ENCODE results near the gene SCPEP1.

SCPEP1 gene

GRCh38 chr17:57002904-57003303 is 25.0 kb downstream of the SCPEP1 start:
- no peak for DNase-seq (ENCODE audit: low spot score)

GRCh38 chr17:57004944-57005579 is 27.1 kb downstream of the SCPEP1 start:
- no peak for DNase-seq (ENCODE audit: low spot score)

DNA sequence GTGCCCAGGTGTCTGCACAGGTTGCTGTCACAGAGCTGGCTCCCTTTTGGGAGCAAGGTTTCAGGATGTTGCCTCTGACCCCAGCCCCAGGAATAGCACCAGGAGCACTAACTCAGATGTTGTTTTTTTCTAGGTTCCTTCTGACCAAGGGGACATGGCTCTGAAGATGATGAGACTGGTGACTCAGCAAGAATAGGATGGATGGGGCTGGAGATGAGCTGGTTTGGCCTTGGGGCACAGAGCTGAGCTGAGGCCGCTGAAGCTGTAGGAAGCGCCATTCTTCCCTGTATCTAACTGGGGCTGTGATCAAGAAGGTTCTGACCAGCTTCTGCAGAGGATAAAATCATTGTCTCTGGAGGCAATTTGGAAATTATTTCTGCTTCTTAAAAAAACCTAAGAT is 28.1 kb downstream of the SCPEP1 start:
- no peak for DNase-seq (ENCODE audit: low spot score)

GRCh38 chr17:57008958-57009357 is 31.0 kb downstream of the SCPEP1 start:
- DNase-seq (ENCODE audit: low spot score): no peak

DNA sequence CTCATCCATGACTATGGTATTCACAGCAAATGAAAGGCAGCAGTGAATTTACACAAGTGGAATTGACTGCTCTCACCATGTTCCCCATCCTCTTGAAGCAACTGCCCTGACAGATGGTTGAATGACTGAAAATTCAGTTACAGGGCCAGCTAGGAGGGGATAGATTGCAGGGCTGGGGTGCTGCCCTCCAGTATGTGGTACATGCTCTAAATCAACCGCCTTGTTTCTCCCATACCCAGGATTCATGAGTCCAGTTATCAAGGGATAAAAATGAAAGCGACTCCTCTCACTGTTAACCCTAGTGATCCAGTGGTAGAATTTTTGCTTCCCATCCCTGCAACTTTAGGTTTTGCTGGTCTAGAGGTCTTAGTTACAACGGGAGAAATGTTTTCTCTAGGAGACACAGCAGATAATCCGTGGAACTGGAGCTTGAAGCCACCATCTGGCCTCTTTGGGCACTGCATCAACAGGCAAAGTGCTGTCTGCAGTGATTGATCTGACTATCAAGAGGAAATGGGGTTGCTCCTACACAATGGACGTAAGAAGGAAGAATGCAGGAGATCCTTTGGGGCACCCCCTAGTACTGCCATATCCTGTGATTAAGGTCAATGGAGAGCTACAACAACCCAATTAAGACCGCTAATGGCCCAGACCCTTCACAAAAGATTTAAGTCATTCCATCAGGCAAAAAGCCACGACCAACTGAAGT is 32.0 kb downstream of the SCPEP1 start:
- peak; percentile 70 for DNase-seq (ENCODE audit: low spot score)

DNA sequence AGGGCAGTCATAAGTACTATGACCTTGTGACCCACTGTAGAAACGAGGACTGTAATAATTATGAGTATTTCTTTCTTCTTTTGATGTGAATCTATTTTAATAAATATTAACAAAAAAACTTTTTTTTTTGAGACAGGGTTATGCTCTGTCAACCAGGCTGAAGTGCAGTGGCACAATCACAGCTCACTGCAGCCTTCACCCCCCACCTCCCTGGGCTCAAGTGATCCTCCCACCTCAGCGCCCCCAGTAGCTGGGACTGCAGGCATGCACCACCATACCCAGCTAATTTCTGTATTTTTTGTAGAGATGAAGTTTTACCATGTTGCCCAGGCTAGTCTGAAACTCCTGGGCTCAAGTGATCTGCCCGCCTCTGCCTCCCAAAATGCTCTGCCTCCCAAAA is 32.6 kb downstream of the SCPEP1 start:
- DNase-seq (ENCODE audit: low spot score): no peak

- no peak for DNase-seq (ENCODE audit: low spot score)
These were observed 33.6 kb downstream of the SCPEP1 start for GRCh38 chr17:57011491-57012015.

DNA sequence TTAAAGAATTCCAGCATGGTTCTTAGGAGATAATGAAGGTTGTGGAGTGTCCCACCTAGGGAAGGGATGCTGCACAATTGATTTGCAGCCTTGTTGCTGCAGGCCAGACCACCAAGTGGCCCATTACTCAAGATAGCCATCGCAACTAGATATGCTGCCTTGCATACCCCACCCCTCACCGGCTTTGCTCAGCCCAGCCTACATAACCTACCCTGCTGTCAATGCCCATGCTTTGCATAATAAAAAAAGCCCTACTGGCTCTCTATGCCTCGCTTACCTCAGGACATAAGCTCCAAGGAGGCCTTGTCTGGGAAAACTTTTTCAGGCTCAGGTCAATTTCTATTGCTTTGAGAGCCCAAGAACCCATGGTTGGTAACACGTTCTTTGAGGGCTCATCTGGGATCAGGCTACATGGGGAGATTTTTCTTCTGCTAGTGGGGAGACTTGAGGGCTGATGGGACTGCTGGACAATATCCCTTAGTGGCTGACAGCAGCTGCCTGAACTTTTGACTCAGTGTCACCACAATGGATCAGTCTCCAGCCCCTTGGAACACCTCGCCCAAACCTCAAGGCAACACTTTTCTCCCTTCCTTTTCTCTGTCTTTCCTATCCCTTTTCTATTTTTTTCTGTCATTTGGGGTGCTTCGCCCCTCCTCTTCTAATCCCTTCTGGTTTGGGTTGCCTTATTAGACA is 38.3 kb downstream of the SCPEP1 start:
- DNase-seq (ENCODE audit: low spot score): no peak

DNA sequence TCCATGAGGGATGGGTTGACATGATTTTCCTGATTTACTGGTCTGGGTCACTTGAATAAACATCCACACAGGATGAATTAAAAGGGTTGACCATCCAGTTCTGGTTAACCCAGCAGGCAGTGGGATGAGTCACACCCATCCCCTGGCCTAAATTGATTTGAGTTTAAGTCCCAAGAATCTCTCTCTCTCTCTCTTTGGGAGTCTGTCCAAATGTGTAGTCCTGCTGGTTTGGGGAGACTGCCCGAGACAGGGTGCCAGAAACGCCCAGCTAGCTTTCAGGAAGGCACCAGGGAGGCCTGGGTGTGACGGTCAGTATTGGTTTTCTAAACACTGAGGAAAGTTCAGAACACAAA is 38.8 kb downstream of the SCPEP1 start:
- peak; percentile 30 for DNase-seq (ENCODE audit: low spot score)

GRCh38 chr17:57017625-57018024 is 39.7 kb downstream of the SCPEP1 start:
- DNase-seq (ENCODE audit: low spot score): no peak

DNA sequence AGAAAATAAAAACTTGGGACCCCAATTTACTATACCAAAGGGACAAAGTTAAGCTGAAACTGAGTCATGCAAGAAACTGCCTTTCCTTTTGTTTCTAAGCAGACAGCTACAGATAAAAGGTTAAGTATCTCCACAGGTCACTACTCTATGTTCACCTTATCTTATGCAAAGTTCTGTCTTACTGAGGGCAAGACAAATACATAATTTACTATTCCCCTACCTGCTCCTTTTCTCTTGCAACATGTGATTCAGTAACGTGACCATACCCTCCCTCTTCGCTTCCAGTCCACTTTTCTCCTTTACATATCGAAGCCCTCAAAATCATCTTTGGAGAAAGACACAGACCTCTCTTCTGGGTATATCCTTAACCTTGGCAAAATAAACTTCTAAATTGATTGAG is 42.3 kb downstream of the SCPEP1 start:
- DNase-seq (ENCODE audit: low spot score): no peak

- no peak for DNase-seq (ENCODE audit: low spot score)
These were observed 43.5 kb downstream of the SCPEP1 start for GRCh38 chr17:57021226-57021940.

- no peak for DNase-seq (ENCODE audit: low spot score)
These were observed 47.9 kb downstream of the SCPEP1 start for GRCh38 chr17:57025876-57026275.

DNA sequence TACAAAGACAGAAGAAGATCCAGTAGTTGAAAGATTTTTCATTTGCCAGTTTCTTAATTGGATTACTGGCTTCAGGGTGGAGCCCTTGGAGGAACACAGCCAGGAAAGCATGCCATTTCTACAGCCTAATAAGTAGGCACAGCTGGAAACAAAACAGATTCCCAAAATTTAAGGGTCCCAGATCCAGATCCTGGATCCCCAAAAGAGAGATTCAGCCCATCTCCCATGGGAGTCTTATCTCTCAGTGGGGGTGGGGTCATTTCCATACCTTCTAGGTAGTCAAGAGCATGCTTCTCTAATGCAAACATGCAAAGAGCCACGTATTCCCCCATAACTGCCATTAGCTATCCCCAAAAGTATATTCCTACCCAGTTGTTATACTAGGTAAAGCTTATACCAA is 49.9 kb downstream of the SCPEP1 start:
- no peak for DNase-seq (ENCODE audit: low spot score)

- DNase-seq (ENCODE audit: low spot score): no peak
These were observed 54.4 kb downstream of the SCPEP1 start for GRCh38 chr17:57032343-57032742.

GRCh38 chr17:57033296-57033695 is 55.4 kb downstream of the SCPEP1 start:
- DNase-seq (ENCODE audit: low spot score): no peak

DNA sequence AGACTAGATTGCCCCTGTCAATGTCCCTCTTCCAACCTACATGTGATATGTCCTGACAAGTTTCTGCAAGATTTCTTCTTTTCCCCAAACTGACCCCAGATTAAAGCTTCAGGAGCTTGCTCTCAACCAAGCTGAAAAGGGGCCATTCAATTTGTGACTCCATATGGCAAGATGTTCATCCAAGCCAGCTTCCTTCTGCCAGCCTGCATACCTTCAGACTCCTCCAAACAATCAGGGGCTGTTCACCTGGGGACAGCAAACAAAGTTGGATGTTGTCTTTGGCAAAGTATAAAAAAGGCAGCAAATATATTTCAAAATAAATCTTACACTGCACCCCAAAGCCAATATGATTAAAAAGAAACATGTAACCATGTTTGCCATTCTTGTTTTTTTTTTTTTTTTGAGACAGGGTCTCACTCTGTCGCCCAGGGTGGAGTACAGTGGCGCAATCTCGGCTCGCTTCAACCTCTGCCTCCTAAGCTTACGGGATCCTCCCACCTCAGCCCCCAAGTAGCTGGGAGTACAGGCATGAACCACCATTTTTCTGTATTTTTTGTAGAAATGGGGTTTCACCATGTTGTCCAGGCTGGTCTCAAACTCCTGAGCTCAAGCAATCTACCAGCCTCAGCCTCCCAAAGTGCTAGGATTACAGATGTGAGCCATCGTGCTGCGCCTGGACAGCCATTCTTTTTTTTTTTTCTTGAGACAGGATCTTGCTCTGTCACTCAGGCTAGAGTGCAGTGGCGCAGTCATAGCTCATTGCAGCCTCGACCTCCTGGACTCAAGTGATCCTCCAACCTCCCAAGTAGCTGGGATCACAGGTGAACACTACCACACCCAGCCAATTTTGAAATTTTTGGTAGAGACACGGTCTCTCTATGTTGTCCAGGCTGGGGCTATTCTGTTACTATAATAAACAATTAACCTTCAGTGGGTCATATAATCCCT is 57.1 kb downstream of the SCPEP1 start:
- DNase-seq (ENCODE audit: low spot score): no peak

GRCh38 chr17:57035971-57036481 is 58.1 kb downstream of the SCPEP1 start:
- no peak for DNase-seq (ENCODE audit: low spot score)

GRCh38 chr17:57037411-57037810 is 59.5 kb downstream of the SCPEP1 start:
- DNase-seq (ENCODE audit: low spot score): no peak

DNA sequence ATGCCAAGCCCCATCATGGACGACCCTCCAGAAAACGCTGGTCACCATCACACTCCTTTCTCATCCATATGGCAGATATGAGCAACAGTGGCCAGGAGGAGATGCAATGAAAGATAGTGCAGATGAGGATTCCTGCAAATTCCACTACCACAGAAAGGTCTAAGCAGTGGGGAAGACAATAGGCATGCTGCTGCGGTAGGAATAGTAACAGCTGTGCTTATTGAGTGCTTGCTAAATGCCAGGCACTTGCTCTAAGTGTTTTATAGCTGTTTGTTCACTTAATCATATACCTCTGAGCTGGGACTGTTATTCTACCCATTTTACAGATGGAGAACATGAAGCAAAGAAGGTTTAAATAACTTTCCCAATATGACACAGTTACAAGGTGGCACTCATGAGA is 60.6 kb downstream of the SCPEP1 start:
- no peak for DNase-seq (ENCODE audit: low spot score)

GRCh38 chr17:57040571-57040970 is 62.6 kb downstream of the SCPEP1 start:
- no peak for DNase-seq (ENCODE audit: low spot score)
